GM18508 (cell line): ENCODE data around the gene CAPN10.

Experiments
- ATAC-seq: cut with Tn5 transposase; IDR thresholded peaks from one replicate; pipeline ENCODE4 v1.9.1; 2021; ENCODE audit warnings: moderate number of reproducible peaks; ENCODE audit not compliant: insufficient read depth, unreplicated experiment

CAPN10 gene

DNA sequence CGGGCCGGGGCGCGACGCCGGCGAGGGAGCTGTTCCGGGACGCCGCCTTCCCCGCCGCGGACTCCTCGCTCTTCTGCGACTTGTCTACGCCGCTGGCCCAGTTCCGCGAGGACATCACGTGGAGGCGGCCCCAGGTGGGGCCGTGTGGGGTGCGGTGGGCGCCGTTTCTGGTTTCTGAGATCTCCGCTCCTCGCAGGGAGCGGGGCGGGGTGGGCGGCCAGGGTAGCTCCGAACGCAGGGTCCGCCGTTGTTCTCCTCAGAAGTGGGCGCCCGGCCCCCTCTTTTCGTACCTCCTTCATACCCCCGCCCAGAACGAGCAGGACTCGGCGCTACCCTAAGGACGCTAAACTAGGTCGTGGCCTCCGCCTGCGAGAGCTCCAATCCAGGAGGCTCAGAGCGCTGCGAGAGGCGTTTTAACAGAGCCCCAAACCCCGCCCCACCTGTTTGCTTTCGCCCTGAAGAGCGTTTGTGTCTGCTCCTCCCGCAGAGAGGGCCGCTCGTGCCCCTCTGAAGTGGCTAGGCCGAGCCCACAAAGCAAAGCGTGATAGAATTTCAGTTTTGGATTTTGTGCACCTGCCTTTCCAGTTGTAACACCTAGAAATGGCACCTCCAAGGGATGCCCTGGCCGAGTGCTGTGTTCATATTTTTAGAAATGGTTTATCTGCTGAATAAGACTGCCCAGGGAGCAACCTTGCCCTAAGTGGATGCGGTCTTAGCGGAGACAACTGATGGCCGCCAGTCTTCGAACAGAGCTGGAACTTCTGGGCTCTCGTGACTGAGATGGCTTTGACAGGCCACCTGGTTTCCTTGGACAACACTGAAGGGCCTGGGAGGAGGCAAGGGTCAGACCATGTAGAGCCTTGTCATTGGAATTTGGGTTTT, 626 bp downstream of the CAPN10 start:
- peak; percentile 1 for ATAC-seq

DNA sequence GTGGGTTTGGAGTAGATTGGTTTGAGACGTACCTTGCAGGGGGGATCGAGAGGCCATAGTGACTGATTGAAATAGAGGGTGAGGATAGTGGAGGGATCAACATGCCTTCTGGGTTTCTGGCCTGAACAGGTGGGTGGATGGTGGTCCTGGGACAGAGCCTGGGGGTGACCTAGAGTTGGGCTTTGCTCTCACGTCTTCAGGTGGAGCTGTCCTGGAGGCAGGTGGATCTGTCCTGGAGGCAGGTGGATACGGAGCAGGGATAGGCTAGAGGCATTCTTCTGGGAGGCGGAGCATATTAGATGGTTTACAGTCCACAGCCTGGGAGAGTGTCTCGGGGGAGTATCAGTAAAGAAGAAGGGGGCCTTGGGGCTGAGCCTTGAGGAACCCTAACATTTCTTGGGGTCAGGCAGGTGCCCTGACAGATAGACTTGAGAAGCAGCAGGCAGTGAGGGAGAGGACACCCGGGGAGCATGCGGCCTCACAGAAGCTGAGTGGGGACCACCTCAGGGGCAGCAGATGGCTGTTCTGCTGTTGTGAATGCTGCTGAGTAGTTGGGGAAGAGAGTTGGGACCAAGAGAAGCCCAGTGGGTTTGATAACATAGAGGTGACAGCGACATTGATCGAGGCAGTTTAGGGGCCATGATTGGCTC, 1.6 kb downstream of the CAPN10 start:
- ATAC-seq: no peak

DNA sequence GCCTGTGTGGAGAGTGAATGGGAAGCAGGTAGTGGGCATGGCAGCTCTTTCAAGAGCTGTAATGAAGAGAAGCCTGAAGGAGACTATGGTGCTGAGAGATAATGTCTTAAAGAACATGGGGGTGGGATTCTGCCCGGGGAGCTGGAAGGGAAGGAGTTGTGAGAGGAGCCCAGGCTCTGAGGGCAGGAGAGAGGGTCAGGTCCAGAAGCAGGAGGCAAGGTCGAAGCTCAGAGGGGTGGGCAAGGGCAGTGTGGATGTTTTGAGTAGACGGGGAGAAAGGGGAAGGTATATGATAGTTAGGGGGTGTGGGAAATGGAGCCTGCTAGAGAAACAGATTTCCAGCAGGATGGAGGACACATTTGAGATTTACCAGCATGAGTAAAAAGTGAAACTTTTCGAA, 2.1 kb downstream of the CAPN10 start:
- ATAC-seq: no peak

DNA sequence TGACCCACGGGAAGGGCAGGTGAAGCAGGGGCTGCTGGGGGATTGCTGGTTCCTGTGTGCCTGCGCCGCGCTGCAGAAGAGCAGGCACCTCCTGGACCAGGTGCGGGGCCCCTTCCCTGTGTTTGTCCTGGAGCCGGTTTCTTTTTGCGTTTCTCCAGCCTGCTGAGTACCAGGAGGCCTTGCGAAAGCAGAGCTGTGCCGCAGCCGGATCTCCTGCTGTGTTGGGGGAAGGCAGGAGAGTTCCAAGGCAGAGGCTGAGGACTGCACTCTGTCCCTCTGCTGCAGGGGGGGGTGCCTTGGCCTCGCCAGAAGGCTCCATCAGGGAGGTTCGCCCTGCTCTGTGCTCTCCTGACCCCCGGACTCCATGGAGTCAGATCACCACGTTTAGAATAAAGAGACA, 2.8 kb downstream of the CAPN10 start:
- no peak for ATAC-seq

DNA sequence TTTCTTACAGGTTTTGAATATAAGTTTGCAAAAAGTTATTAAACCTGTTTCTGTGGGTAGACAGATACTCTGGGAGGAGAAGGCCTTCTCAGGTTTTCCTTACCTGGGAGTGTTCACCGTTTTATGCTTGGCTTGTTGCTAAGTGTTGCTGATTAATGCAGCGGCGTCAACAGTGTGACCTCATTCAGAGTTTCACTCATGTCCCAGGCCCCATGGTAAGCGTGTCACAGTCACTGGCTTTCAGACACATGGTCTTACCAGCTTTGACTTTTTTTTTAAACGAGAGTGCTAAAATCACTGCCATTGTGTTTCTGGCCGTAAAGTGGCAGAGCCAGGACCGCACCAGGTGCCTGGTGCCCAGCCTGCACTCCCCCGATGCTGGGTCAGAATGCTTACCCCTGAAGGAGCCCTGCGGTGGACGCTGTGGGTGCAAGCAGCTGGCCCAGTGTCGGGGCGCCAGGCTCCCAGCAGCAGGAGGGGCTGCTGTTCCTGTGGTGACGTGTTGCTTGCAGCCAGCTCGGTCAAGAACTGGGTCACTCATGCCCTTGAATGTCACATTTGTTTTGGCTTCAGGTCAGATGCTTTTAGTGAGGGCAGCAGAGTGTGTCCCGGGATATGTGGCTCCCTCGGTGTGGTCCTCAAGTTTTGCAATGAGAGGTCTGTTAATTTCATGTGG, 3.5 kb downstream of the CAPN10 start:
- no peak for ATAC-seq

DNA sequence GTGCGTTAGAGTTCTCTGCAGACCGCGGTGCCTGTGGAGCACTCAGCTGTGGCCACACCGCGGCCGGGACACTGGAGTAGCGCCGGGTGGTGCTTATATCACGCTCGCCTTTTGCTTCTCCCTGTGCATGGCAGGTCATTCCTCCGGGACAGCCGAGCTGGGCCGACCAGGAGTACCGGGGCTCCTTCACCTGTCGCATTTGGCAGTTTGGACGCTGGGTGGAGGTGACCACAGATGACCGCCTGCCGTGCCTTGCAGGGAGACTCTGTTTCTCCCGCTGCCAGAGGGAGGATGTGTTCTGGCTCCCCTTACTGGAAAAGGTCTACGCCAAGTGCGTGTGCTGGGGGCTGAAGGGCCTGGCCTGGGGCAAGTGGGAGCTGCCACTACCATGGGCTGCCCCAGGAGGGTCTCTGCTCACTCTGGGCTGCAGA, 4.2 kb downstream of the CAPN10 start:
- no peak for ATAC-seq

DNA sequence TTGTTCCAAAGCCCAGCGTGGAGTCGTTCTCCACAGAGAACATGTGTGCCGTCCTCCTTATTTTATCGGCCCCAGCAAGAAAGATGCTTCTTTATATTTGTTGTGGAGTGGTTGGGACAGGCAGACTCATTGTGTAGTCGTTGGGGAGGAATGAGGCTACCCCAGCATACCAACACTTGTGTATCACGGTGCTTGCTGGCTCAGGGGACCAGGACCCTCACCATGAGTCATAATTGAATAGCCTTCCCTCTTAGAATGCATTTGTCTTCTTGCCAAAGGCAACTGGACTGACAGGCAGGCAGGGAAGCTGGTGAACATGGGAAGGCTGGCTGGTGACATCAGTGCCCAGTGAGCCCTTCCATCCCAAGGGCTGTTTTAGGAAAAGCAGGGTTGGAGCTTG, 4.7 kb downstream of the CAPN10 start:
- ATAC-seq: no peak

DNA sequence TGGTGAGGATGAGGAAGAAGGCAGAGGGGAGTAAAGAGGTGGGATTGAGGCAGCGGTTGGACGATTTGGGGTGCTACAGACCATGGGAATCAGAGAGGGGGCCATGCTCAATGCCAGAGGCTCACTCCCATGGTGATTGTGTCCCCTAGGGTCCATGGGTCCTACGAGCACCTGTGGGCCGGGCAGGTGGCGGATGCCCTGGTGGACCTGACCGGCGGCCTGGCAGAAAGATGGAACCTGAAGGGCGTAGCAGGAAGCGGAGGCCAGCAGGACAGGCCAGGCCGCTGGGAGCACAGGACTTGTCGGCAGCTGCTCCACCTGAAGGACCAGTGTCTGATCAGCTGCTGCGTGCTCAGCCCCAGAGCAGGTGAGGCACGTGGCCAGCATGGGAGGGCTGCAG, 5.2 kb downstream of the CAPN10 start:
- ATAC-seq: no peak

DNA sequence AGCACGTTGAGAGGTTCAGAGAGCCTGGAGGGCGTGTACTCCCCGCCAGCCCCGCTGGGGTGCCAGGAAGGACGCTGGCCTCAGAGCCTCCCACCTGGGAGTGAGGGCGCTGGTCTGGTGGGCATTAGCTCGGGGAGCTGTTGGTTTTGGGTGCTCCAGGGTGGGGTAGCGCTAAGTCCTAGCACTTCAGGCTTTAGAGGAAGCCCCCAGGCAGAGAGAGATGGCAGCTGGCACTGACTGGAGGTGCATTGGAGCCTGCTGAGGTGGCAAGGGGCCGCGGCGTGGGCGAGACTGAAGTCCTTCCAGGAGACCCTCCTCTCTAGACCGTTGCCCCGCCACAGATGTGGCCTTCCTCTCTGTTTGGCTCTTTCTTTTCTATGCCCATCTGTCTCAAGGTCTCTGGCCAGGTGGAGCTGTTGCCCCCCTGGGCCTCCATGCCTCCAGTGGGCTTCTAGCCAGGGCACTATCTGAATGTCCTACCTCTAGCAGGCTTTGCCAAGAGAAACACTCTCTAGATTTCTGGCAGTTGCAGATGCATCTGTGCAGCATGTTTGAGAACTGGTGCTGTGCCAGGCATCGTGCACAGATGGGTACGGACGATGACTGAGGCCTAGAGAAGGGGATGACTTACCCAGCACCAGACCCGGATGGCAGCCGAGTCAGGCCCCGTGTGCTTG, 6.6 kb downstream of the CAPN10 start:
- ATAC-seq: no peak

DNA sequence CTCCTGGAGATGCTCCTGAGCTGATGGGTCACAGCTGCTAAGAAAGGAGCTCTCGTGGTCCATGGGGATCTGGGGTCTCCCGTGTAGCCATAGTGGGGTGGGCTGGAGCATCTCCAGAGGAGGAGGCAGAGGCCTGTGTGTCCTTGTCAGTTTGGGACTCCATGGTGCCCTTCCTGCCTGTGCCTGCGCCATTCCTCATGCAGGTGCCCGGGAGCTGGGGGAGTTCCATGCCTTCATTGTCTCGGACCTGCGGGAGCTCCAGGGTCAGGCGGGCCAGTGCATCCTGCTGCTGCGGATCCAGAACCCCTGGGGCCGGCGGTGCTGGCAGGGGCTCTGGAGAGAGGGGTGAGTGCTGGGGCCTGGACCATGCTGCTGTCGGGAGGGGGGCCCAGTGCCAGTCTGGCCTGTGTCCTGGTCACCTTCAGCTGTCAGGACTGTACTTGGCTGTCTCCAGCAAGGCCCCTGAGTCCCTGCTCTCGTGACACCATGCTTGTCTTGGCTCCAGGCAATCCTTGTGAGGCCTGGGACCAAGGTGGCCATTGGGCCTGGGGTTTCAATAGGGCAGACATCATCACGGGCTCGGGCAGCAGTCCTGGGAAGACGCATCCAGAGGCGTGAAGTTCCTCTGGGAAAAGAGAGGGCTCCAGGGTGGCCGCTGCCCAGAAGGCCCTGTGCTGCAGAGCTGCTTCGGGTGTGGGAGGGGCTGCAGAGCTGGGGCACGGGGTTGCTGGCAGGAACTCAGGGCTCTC, 7.3 kb downstream of the CAPN10 start:
- ATAC-seq: no peak

DNA sequence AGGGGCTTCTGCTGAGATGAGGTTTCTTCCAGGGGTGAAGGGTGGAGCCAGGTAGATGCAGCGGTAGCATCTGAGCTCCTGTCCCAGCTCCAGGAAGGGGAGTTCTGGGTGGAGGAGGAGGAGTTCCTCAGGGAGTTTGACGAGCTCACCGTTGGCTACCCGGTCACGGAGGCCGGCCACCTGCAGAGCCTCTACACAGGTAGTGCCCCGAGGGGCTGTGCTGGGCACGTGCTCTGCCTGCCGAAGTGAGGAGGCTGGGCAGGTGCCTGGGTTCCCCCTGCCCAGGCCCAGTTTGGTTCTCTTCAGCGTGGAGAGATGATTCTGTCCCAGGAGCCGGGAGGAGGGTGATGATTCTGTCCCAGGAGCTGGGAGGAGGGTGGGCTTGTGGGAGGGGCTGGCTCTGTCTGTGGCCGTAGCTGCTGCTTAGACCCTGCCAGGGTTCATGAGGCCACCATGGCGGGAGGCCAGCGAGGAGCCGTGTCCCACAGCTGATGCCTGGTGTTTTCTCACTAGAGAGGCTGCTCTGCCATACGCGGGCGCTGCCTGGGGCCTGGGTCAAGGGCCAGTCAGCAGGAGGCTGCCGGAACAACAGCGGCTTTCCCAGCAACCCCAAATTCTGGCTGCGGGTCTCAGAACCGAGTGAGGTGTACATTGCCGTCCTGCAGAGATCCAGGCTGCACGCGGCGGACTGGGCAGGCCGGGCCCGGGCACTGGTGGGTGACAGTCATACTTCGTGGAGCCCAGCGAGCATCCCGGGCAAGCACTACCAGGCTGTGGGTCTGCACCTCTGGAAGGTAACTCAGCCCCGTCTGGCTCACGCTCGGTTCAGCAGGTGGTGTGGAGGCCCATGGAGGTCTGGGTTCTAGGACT, 8.2 kb downstream of the CAPN10 start:
- ATAC-seq: no peak

DNA sequence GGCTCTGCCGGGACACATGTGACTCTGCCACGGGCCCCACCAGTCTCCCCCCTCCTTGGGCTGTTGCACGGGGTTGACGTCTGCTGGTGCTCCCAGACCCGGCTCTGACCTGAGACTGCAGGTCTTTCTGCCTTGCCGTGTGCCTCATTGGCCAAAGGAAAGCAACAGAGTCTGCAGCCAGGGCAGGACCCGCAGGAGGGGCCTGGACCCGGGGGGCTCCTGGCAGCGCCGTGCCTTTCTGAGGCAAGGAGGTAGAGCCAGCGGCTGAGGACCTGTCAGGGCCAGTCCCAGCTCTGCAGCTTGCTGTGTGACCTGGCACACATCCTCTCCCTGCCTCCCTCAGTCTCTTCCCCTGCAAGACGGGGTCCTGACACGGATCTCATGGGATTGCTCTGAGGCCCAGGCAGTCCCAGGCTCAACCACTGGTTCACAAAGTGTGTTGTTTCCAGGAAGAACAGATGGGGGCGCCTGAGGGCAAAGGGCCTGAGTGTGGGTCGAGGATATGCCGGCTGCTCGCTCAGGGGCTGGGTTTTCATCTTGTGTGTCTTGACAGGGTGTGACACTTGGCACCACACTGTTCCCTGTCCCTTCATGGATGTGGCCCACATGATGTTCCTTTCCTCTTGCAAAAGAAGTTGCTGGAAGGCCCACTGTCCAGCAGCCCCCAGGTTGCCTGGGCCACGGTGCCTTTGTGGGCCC, 9.0 kb downstream of the CAPN10 start:
- no peak for ATAC-seq

DNA sequence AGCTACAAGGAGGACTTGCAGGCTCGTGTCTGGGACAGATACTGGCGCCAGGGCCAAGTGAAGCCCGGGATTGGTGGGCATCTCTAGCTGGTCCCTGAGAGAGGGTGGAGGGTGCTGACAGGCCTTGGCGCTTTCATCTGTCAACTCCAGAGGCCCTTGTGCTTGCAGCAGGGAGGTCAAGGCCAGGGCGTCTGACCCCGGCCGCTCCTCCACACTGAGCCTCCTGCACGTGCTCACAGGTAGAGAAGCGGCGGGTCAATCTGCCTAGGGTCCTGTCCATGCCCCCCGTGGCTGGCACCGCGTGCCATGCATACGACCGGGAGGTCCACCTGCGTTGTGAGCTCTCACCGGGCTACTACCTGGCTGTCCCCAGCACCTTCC, 9.5 kb downstream of the CAPN10 start:
- no peak for ATAC-seq

DNA sequence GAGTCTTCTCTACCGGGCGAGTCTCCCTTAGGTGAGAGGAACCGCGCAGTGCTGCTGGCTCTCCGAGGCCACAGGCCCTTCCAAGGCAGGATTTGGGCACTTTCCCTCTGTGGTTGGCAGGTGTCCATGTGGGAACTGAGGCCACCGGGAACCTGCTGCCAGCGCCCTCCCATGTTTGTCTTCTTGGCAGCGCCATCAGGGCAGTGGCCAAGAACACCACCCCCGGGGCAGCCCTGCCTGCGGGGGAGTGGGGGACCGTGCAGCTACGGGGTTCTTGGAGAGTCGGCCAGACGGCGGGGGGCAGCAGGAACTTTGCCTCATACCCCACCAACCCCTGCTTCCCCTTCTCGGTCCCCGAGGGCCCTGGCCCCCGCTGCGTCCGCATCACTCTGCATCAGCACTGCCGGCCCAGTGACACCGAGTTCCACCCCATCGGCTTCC, 10.0 kb downstream of the CAPN10 start:
- no peak for ATAC-seq

DNA sequence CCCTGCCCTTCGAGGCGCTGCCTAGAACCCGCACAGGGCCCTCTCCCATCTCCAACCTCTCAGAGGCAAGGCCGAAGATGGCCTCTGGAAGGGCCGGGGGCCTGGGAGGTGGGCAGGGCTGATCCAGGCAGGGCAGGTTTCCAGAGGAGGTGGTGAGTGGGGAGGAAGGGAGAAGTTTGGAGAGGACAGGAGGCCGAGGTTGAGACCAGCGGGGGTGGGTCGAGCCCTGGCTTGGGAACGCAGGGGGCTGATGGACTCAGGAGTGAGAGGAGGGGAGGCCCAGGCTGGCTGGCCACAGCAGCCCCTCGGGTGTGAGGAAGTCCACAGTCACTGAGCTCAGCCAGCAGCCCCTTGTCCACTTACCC, 10.5 kb downstream of the CAPN10 start:
- ATAC-seq: no peak

DNA sequence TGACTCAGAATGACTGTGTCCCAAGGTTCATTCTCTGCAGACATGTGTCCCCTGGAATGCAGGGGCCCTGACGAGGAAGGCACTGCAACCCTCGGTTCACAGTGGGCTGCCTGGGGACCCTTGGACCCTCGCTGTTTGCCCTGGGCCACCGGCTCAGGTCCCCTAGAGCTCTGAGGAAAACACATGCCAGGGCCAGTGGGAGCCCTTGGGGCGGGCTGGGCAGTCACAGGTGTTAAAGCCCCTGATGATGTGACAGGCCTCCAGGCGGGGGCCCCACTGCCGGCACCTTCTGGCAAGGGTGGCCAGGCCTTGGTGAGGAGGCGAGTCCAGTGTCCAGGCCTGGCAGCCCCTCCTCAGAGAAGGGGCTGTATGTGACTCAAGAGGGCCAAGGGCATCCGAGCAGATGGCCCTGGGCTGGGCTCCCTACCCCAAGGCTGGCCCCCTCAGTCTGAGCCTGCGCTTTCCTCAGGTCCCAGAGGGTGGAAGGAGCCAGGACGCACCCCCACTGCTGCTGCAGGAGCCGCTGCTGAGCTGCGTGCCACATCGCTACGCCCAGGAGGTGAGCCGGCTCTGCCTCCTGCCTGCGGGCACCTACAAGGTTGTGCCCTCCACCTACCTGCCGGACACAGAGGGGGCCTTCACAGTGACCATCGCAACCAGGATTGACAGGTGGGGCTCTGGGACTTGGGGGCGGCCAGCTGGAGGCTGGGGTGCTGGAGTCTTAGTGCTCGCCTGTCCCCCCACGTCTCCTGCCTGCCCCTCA, 11.1 kb downstream of the CAPN10 start:
- ATAC-seq: no peak

DNA sequence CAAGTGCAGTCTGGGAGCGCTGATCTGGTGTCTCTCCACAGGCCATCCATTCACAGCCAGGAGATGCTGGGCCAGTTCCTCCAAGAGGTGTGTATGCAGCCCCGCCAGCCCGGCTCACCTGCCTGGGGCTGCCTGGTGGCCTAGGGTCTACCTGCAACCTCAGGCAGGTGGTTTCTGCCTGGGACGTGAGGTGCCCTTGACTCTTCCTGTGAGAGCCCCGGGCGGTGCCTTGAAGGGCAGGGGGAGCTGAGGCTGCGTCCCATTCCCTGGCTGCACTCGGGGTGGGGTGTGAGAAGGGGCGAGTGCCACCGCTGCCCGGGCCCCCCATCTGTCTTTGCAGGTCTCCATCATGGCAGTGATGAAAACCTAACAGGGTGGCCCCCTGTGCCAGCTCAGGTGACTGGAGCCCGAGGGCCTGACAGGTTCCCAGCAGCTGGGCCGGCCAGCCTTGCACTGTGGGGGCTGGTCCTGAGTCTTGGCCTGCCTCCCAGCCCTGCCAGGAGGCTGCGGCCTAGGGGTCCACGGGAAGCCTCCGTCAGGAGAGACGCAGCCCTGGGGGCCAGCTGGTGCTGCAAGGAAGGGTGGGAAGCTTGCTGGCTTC, 11.9 kb downstream of the CAPN10 start:
- ATAC-seq: no peak
